ENCODE data around the gene LCAT.

DNA sequence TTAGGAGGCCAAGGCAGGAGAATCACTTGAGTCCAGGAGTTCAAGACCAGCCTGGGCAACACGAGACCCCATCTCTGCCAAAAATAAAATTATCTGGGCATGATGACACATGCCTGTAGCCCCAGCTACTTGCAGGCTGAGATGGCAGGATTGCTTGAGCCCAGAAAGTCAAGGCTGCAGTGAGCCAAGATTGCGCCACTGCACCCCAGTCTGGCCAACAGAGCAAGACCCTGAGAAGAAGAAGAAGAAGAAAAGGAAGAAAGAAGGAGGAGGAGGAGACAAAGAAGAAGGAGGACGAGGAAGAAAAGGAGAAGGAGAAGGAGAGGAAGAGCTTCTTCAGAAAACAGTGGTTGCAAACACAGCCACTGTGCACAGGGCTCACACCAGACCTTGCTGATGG lies 44.8 kb upstream of the LCAT start:
- TF ChIP-seq POLR2A (IDR thresholded peaks at IDR 0.05): no peak
- TF ChIP-seq, protein P1, sequence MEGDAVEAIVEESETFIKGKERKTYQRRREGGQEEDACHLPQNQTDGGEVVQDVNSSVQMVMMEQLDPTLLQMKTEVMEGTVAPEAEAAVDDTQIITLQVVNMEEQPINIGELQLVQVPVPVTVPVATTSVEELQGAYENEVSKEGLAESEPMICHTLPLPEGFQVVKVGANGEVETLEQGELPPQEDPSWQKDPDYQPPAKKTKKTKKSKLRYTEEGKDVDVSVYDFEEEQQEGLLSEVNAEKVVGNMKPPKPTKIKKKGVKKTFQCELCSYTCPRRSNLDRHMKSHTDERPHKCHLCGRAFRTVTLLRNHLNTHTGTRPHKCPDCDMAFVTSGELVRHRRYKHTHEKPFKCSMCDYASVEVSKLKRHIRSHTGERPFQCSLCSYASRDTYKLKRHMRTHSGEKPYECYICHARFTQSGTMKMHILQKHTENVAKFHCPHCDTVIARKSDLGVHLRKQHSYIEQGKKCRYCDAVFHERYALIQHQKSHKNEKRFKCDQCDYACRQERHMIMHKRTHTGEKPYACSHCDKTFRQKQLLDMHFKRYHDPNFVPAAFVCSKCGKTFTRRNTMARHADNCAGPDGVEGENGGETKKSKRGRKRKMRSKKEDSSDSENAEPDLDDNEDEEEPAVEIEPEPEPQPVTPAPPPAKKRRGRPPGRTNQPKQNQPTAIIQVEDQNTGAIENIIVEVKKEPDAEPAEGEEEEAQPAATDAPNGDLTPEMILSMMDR (IDR thresholded peaks at IDR 0.05): no peak
